H1 (cell line): ENCODE data around the gene GSTA3.

Experiments
- POLR2AphosphoS5 ChIP-seq: IDR thresholded peaks from 2 replicates; pipeline ENCODE4 v1.6.1; 2011; ENCODE audit warnings: low read depth, low read length
- SIN3A ChIP-seq, 2 experiments: IDR thresholded peaks in 1 of 2; conservative IDR thresholded peaks in 1 of 2; 2 replicates each; pipeline ENCODE4 v1.6.1; 2011 to 2012; ENCODE audit warnings: low read length in 2 of 2, improper control_type of control experiment in 1 of 2, low read depth in 1 of 2, mild to moderate bottlenecking in 1 of 2

GRCh38 chr6:52871621-52872020, 37.9 kb downstream of the GSTA3 start:
- TF ChIP-seq SIN3A (conservative IDR thresholded peaks at IDR 0.05 in 1 of 2, IDR thresholded peaks at IDR 0.05 in 1 of 2; ENCODE audit: low read depth in 1 of 2, low read length in 2 of 2): no peak
- TF ChIP-seq POLR2AphosphoS5: no peak
